ENCODE data around the gene TXNDC16. TPM values are rescaled to one million over a fixed set of nuclear protein-coding genes. Genes with fewer than 3 reads are reported as not detected.
"Not testable (repeated sequence)": the region's sequence is repeated elsewhere in the genome, so short reads cannot be mapped to it uniquely, and the experiment has no call there.

The TXNDC16 gene, protein sequence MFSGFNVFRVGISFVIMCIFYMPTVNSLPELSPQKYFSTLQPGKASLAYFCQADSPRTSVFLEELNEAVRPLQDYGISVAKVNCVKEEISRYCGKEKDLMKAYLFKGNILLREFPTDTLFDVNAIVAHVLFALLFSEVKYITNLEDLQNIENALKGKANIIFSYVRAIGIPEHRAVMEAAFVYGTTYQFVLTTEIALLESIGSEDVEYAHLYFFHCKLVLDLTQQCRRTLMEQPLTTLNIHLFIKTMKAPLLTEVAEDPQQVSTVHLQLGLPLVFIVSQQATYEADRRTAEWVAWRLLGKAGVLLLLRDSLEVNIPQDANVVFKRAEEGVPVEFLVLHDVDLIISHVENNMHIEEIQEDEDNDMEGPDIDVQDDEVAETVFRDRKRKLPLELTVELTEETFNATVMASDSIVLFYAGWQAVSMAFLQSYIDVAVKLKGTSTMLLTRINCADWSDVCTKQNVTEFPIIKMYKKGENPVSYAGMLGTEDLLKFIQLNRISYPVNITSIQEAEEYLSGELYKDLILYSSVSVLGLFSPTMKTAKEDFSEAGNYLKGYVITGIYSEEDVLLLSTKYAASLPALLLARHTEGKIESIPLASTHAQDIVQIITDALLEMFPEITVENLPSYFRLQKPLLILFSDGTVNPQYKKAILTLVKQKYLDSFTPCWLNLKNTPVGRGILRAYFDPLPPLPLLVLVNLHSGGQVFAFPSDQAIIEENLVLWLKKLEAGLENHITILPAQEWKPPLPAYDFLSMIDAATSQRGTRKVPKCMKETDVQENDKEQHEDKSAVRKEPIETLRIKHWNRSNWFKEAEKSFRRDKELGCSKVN
- total RNA-seq = 3.6 TPM
- long read RNA-seq, full-length matches to known transcripts = 1 of 2 reads
- long read RNA-seq, partial matches to known transcripts = 1 of 2 reads
- long read RNA-seq, other reads (novel, unspliced or antisense) = 0 of 2 reads

DNA sequence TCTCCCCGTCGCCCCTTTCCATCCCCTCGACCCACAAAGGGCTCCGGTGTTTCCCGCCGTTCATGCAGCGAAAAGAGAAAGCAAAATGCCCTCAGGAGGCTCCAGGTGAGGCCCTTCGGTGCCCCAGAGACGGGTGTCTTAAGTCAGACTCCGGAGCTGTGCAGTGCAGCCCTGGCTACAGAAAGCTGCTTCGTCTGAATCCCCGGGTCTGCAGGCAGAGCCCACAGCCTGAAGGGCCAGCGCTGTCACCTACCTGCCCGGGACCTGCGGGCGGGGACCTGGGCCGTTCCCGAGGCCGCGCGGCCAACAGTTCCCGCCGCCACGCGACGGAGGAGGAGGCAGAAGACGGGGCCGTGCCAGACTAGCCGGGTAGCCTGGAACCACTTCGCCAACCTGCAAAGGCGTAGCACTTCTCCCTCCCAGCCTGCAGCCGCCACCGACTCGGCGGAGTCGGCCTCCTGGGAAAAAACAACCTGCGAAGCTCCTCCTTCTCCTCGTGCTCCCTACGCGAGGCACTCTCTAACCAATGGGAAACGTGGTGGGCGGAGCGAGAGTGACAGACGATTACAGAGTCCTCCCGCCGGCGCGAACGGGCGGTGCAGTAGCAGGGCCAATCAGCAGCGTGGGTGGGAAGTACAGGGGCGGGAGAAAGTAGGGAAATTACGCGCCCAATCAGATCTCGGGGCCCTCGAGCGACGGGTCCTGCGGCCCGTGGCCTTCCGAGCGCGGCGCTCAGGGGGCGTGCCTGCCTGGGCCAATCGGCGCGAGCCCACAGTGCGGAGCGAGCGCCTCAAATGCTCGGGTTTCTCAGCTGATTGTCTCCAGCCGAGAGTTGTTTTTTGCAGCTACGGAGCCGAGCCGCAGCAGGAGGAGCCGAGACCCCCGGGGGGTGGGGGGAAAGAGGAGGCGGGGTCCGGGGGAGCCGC, at the start of gene TXNDC16, which contains the start of gene GPR137C:
TSS of gene TXNDC16 (minus strand) at position 443 of the 926 bp plus-strand sequence. CDS start 8,948 bp downstream, outside the sequence.
TSS of gene GPR137C (plus strand) at position 774 of the 926 bp plus-strand sequence. CDS start 312 bp downstream, outside the sequence.
- peak; percentile 100 for DNase-seq (ENCODE audit: low spot score)

DNA sequence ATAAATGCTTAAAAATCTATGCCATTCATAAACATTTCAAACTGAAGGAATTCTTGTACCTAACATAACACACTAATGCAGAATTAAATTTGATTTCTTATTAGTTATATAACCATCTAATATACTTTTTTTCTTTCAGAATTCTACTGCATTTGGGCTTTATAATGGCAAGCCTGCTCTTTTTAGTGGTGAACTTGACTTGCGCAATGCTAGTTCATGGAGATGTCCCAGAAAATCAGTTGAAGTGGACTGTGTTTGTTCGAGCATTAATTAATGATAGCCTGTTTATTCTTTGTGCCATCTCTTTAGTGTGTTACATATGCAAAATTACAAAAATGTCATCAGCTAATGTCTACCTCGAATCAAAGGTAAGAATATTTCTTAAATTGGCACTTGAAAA, 47.7 kb upstream of the TXNDC16 start:
- DNase-seq (ENCODE audit: low spot score) = no peak

DNA sequence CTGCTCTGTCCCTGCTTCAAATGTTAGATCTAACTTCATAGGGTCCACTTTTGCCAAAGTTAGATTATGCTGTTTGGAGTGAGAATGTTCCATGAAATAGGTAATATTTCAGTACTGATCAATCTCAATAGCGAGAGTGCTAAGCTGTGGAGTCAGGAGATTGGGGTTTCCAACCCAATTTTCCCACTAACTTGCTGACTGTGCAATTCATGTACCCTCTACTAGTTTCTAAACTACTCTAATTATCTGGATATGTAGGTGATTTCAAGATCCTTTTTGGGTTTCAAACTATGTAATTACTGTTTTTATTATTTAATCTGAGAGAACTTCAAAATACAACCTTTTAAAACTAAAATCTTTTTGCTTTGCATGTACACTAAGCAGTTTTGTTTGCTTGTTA, 46.3 kb upstream of the TXNDC16 start:
- no peak for DNase-seq (ENCODE audit: low spot score)

DNA sequence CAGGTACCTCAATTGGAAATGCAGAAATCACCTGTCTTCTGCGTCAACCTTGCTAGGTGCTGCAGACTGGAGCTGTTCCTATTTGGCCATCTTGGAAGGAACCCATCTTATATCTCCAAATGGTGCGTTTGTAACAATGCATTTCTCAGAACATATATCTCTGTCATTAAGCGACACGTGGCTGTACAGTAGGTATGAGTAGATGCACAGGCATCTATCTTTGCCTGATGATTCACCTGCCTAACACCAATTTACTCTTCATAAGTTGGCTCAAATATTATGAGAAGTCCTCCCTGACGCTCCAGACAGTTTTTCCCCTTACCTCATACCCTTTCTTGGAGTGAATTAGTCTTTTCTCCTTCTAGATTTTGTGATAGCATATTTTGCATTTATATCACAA, 44.6 kb upstream of the TXNDC16 start:
- DNase-seq (ENCODE audit: low spot score) = no peak

DNA sequence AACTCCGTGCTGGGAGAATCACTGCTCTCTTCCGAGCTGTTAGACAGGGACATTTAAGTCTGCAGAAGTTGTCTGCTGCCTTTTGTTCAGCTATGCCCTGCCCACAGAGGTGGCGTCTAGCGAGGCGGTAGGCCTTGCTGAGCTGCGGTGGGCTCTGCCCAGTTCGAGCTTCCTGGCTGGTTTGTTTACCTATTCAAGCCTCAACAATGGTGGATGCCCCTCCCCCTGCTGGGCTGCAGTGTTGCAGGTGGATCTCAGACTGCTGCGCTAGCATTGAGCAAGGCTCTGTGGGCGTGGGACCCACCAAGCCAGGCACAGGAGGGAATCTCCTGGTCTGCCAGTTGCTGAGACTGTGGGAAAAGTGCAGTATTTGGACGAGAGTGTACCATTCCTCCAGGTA, 44.0 kb upstream of the TXNDC16 start:
- DNase-seq (ENCODE audit: low spot score) = no peak

DNA sequence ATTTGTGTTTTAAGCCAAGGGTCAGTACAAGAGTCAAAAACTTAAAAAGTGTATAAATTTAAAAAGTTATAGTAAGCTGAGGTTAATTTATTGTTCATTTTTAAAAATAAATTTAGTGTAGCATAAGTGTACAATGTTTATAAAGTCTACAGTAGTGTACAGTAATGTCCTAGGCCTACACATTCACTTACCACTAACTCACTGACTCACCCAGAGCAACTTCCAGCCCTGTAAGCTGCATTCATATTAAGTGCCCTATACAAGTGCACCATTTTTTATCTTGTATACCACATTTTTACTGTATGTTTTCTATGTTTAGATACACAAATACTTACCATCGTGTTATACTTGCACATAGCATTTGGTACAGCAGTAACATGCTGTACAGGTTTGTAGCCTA, 38.0 kb upstream of the TXNDC16 start:
- DNase-seq (ENCODE audit: low spot score) = no peak

DNA sequence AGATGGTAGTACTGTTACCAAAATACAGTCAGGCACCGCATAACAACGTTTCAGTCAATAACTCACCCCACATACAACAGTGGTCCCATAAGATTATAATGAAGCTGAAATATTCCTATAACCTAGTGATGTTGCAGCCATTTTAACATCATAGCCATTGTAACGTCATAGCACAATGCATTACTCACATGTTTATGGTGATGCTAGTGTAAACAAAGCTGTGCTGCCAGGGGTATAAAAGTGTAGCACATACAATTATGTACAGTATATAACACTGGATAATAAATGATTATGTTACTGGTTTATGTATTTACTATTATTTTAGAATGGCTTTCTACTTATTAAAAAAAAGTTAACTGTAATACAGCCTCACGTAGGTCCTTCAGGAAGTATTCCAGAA, 37.3 kb upstream of the TXNDC16 start:
- DNase-seq (ENCODE audit: low spot score) = no peak

DNA sequence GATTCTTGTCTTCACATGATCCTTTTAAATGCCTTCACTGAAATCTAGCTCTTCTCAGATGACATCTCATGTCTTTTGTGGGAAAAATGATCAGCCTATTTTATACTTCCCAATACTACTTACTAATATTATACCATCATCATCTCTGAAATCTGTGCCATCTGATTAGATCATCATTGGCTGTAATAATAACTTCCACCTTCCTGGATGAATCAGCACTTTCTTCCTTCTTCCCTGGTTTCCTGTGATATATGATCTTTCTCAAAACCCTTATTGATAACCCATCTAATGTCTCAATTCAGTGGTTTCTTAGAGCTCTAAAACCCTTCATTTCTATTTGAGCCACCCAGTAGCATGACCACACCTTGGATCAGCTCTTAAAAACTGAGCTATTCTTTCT, 31.2 kb upstream of the TXNDC16 start:
- no peak for DNase-seq (ENCODE audit: low spot score)

DNA sequence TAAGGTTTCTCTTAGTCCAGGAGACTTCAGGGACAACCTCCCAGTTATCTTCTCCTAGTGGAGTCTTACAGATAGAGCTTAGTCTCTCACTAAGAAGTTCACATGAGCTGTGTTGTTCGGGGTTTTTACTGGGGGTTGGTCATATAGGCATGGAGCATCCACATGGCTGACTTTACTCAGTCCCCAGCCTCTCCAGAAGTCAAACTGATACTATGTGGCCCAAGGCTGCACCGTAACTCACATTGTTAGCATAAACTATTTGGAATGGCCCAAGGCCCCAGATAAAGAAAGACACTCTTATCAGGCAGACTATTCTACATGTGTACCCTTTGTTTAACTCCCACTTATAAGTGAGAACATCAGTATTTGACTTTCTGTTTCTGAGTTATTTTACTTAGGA, 23.6 kb upstream of the TXNDC16 start:
- DNase-seq (ENCODE audit: low spot score) = no peak

DNA sequence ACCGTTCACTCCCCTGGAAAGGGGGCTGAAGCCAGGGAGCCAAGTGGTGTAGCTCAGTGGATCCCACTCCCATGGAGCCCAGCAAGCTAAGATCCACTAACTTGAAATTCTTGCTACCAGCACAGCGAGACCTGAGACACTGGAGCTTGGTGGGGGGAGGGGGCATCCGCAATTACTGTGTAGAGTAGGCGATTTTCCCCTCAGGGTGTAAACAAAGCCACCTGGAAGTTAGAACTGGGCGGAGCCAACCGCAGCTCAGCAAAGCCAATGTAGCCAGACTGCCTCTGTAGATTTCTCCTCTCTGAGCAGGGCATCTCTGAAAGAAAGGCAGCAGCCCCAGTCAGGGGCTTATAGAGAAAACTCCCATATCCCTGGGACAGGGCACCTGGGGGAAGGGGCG, 16.1 kb upstream of the TXNDC16 start:
- not testable (repeated sequence) for DNase-seq (ENCODE audit: low spot score)

DNA sequence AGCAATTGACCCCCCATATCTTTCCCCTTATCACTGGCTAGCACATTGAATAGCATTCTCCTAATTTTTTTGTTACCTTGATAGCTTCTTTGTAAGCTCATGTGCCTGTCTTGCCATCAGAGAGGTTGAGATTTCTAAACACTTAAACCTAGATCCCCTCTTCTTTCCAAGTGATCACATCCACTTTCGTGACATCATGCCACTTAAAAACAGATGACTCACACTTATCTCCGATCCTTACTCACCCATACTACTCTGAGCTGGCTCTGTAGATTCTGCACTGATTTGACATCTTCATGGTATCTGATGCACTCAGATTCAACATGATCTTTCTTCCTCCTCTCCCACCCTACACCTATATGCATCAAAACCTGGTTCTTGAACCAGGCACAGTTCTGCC, 10.8 kb upstream of the TXNDC16 start:
- no peak for DNase-seq (ENCODE audit: low spot score)

DNA sequence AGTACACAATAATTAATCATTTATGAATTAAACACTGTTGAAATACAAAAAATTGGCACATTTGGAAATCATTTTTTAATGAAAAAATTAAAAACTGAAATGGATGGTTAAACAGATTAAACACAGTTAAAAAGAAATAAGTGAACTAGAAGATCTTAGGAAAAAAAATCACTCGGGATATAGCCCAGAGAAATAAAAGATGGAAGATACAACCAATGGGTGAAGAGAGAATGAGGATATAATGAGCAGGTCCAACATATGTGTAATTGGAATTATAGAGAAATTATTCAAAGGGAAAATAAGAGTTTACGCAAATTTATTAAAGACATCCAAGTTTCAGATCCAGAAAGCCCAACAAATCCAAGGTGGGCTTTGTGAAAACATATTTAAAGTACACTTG, 6.4 kb upstream of the TXNDC16 start:
- no peak for DNase-seq (ENCODE audit: low spot score)

DNA sequence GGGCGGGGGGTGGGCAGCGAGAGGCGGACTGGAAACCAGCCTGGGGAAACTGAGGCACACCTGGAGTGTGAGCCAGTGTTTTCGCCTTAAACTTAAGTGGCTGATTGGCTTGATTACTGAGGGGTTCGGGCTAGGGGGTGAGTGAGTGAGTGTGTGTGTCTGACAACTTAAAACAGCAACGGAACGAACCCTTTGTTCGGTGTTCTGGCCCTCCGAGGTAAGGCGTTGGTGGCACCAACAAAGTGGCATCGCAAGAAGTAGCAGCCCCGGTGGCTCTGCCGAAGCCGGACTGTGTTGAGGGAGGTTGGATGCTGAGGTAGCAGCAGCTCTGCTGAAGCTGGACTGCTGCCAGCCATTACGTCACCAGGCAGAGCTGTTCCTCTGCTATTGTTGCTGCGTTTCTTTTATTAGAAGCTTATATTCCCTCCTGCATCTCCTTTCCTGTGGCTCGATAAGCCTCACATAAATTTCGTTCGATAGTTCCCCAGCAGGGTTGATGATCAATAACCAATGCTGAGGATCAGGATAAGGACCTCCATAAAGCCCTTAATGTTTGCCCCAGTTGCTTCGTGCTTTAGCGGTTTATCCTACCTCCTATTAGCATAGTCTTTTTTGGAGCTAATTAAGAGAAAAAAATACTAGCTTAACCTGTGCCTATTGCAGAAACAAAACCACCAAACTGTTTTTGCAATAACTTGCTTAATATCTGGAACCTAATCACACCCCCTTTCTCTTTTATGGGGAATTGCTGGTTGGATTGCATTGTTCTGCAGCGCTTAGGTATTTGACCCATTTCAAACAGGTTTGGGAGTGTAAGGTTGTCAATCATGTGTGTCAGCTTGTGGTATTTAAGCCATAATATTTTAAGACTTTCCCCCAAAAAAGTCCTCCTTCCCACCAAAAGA, 1.6 kb upstream of the TXNDC16 start:
- peak; percentile 94 for DNase-seq (ENCODE audit: low spot score)

DNA sequence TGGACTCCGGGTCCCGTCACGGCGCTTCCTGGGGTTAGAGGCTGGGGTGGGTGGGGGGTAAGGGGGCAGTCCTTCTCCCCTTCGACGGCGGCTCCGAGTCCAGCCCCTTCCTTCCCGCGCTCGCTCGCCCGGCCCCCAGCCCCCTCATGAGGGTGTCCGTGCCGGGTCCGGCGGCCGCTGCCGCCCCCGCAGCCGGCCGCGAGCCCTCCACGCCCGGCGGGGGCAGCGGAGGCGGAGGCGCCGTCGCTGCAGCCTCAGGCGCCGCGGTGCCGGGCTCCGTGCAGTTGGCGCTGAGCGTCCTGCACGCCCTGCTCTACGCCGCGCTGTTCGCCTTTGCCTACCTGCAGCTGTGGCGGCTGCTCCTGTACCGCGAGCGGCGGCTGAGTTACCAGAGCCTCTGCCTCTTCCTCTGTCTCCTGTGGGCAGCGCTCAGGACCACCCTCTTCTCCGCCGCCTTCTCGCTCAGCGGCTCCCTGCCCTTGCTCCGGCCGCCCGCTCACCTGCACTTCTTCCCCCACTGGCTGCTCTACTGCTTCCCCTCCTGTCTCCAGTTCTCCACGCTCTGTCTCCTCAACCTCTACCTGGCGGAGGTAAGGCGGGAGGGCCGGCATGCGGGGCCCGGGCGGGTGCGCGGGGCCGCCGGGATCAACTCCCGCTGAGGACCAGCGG, 831 bp upstream of the TXNDC16 start:
- DNase-seq (ENCODE audit: low spot score) = no peak

DNA sequence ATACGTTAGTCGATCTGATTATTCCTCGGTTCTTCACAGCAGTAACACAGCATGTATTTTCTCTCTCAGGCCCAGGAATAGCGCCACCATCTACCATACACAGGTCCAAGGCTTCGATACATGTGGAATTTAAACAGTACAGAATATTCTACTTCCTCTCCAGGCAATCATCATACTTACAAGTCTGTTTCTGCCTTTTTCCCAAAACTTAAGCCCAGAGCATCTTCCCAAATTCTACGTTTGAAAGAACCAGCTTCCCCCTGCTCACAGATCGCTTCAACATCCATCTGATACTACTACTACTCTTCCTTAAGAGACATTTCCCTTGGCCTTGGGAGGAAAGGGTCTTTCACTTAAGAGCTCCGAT, 626 bp downstream of the TXNDC16 start:
- DNase-seq (ENCODE audit: low spot score) = no peak

DNA sequence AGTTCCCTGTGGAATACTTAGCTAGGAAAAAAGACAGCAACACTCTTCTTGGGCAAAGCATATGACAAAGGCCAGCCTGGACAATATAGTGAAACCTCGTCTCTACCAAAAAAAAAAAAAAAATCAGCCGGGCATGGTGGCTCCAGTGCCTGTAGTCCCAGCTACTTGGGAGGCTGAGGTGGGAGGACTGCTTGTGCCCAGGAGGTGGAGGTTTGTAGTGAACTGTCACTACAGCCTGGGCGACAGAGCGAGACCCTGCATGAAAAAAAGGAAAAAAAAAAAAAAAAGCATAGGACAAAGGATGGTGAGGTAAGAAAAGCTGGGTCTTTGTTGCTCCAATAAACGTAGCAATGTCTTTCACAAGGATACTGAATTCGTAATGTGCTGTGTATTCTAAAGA, 1.1 kb downstream of the TXNDC16 start:
- DNase-seq (ENCODE audit: low spot score) = no peak

DNA sequence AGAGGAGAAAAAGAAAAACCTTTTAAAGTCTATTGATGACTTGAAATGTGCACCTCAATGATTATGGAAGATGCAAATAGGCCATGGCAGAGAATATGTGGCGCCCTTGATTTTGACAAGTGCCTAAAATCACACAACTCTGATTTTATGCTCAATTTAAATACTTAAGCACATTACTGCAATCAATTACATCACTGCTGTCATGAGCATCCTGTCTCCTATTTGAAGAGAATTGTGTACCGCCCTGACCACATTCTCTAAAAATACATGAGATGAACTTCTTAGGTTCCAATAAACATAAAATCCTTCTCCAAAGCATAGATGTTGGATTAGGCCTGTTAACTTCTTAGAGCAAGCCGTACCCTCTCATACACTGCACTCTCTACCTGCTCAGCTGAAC, 1.6 kb downstream of the TXNDC16 start:
- DNase-seq (ENCODE audit: low spot score) = no peak

DNA sequence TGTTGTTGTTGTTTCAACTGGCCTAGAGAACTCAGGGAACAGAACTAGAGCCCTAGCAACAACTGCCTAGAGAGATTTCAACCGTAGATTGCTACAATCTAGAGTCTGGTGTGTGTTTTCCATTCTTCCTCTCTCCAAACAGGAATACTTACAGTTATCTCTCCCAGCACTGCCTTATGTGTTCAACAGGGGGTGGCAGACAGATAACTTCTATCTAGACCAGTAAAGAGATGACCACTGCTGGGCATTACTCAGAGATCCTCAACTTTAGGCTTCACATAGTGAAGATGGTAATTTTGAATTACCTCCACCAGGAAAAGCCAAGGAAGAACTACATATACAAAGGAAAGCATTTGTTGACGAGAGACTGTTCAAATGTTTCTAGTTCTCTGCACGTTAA, 4.8 kb downstream of the TXNDC16 start:
- no peak for DNase-seq (ENCODE audit: low spot score)

DNA sequence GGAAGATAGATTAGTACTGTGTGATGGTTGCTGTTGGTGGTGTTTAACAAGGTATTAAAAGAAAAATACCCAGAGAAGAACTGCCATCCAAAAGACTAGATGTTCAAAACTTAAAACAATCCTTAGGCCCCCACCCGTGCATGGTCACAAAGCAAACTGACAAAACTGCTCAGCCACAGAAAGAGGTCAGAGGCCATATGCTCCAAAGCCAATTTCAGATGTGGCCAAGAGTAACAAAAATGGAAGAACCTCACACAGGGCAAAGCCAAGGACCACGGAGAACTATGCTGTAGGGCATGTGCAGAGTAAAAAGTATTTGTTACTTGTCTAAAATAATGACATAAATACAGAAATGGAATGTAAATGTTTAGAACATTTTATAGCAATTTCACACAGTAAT, 5.3 kb downstream of the TXNDC16 start:
- DNase-seq (ENCODE audit: low spot score) = no peak

DNA sequence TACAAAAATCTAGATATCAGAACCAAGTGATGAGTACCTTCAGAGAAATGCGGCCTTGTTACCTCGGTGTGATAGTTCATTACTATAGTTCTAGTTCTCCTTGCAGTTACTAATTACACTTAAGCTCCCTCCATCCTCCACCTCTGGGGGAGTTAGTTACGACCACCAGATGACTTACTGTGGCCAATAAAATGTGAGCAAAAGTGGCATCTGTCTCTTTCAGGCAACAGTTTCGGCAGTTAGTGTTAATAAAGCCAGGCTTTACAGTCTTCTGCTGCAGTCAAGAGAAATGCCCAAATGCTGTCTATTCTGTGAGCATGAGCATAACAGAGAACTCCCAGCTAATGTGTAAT, 6.0 kb downstream of the TXNDC16 start:
- no peak for DNase-seq (ENCODE audit: low spot score)

All from mesenteric fat pad (tissue), 1 donor.